MM.1S (cell line): ENCODE data around the gene OR10H2.

ENCODE experiments used
- DNase-seq: peaks from one replicate; pipeline ENCODE4 v3.0.0-alpha.2; 2015
- H2AFZ ChIP-seq: fragments of 300-600 bp; sonication (generic); 2 replicates; pipeline ENCODE4 v1.6.0; 2016; ENCODE audit warnings: antibody characterized with exemption, low read length
- H3F3A ChIP-seq: fragments of 300-600 bp; sonication (generic); 2 replicates; pipeline ENCODE4 v1.6.1; 2016; ENCODE audit warnings: mild to moderate bottlenecking, antibody characterized with exemption, low read length, moderate library complexity, mixed read lengths; ENCODE audit not compliant: insufficient read depth
- H3K27ac ChIP-seq: fragments of 300-600 bp; sonication (generic); 2 replicates; pipeline ENCODE4 v1.5.1; 2016; ENCODE audit warnings: mild to moderate bottlenecking, low read length
- H3K27me3 ChIP-seq: fragments of 300-600 bp; sonication (generic); replicated peaks from 2 replicates; pipeline ENCODE4 v1.6.0; 2016; ENCODE audit warnings: low read length; ENCODE audit not compliant: insufficient read depth
- H3K36me3 ChIP-seq: fragments of 300-600 bp; sonication (generic); replicated peaks from 2 replicates; pipeline ENCODE4 v1.6.1; 2016; ENCODE audit warnings: mild to moderate bottlenecking, low read length, mixed read lengths; ENCODE audit not compliant: insufficient read depth
- H3K4me1 ChIP-seq: fragments of 300-600 bp; sonication (generic); 2 replicates; pipeline ENCODE4 v1.6.1; 2016; ENCODE audit warnings: low read length, mixed read lengths
- H3K4me2 ChIP-seq: fragments of 300-600 bp; sonication (generic); 2 replicates; pipeline ENCODE4 v1.6.0; 2016; ENCODE audit warnings: low read depth, low read length
- H3K4me3 ChIP-seq: fragments of 300-600 bp; sonication (generic); 2 replicates; pipeline ENCODE4 v1.5.1; 2016; ENCODE audit warnings: low read length, mixed read lengths
- H3K79me2 ChIP-seq: fragments of 300-600 bp; sonication (generic); 2 replicates; pipeline ENCODE4 v1.6.1; 2016; ENCODE audit warnings: mixed run types, low read length, mixed read lengths
- H3K9ac ChIP-seq: fragments of 300-600 bp; sonication (generic); 2 replicates; pipeline ENCODE4 v1.6.1; 2016; ENCODE audit warnings: low read length, mixed read lengths
- H3K9me2 ChIP-seq: fragments of 300-600 bp; sonication (generic); replicated peaks from 2 replicates; pipeline ENCODE4 v1.6.1; 2016; ENCODE audit warnings: mild to moderate bottlenecking, low read length, mixed read lengths; ENCODE audit not compliant: insufficient read depth
- H3K9me3 ChIP-seq: fragments of 300-600 bp; sonication (generic); replicated peaks from 2 replicates; pipeline ENCODE4 v1.6.1; 2016; ENCODE audit warnings: mild to moderate bottlenecking, low read length, mixed read lengths; ENCODE audit not compliant: insufficient read depth
- H4K20me1 ChIP-seq: fragments of 300-600 bp; sonication (generic); 2 replicates; pipeline ENCODE4 v1.6.1; 2016; ENCODE audit warnings: mild to moderate bottlenecking, low read length, moderate library complexity, mixed read lengths; ENCODE audit not compliant: insufficient read depth
- EZH2 ChIP-seq: fragments of 300-600 bp; sonication (generic); optimal IDR thresholded peaks from 2 replicates; pipeline ENCODE3; 2017; ENCODE audit warnings: low read depth, mild to moderate bottlenecking, antibody characterized with exemption, low read length, mixed read lengths
- EZH2phosphoT487 ChIP-seq: fragments of 300-600 bp; sonication (generic); IDR thresholded peaks from 2 replicates; pipeline ENCODE4 v1.6.1; 2018; ENCODE audit warnings: antibody characterized with exemption, low read length
- TF ChIP-seq, protein P1 (sequence below): fragments of 300-600 bp; sonication (generic); IDR thresholded peaks from 2 replicates; pipeline ENCODE4 v1.5.1; 2016; ENCODE audit warnings: antibody characterized with exemption, low read length, mixed read lengths

The OR10H2 gene

DNA sequence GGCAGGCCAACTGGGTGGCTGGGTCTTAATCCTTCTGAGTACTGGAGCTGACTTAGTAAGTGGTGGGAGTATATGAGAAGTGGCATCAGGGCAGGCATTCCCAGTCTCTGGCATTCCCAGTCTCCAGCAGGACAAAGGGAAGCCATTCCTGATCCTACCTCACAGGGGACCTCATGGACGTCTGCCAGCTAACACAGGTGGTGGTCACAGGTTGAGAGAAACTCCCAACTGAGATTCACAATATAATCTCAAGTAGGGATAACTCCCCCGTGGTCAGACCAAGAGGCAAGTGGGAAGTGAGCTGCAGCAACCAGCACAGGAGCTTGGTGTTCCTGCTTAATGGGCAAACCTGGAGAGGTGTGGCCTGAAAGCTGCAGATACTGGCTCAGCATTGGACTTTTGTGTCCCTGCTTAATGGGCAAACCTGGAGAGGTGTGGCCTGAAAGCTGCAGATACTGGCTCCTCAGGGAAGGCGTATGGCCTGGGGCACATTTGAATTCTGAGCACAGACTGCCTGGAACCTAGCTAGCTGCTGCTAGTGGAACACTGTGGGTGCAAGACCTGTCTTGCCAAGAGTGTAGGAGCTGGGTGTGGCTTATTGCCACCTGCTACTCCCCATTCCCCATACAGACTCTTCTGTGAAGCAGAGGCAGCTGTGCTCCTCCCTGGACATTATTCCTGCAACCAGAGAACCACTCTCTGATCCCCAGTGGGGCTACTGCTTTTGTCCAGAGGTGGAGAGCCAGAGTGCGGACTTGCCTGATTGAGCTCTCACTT, 25.9 kb upstream of the OR10H2 start:
- Histone ChIP-seq H3K79me2 (no peaks in the 10 kb centered on the region), H3F3A (no peaks in the 10 kb centered on the region), H3K27ac (no peak overlapping the region), H3K4me1 (no peaks in the 10 kb centered on the region), H3K9me2 (no peaks in the 10 kb centered on the region), H3K9ac (no peak overlapping the region), H3K27me3 (peaks cover 69% of the 10 kb centered on the region), H3K4me3 (no peak overlapping the region), H4K20me1 (no peaks in the 10 kb centered on the region), H3K4me2 (no peak overlapping the region), H3K36me3 (no peaks in the 10 kb centered on the region), H2AFZ (no peak overlapping the region), H3K9me3 (no peaks in the 10 kb centered on the region)
- no peak for DNase-seq
- TF ChIP-seq EZH2 (no peak), EZH2phosphoT487 (no peak)
- TF ChIP-seq, protein P1, sequence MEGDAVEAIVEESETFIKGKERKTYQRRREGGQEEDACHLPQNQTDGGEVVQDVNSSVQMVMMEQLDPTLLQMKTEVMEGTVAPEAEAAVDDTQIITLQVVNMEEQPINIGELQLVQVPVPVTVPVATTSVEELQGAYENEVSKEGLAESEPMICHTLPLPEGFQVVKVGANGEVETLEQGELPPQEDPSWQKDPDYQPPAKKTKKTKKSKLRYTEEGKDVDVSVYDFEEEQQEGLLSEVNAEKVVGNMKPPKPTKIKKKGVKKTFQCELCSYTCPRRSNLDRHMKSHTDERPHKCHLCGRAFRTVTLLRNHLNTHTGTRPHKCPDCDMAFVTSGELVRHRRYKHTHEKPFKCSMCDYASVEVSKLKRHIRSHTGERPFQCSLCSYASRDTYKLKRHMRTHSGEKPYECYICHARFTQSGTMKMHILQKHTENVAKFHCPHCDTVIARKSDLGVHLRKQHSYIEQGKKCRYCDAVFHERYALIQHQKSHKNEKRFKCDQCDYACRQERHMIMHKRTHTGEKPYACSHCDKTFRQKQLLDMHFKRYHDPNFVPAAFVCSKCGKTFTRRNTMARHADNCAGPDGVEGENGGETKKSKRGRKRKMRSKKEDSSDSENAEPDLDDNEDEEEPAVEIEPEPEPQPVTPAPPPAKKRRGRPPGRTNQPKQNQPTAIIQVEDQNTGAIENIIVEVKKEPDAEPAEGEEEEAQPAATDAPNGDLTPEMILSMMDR: no peak

- Histone ChIP-seq H4K20me1 (no peaks in the 10 kb centered on the region), H3F3A (no peaks in the 10 kb centered on the region), H2AFZ (no peak overlapping the region), H3K4me2 (no peak overlapping the region), H3K9me3 (no peaks in the 10 kb centered on the region), H3K4me3 (no peak overlapping the region), H3K9me2 (no peaks in the 10 kb centered on the region), H3K4me1 (no peaks in the 10 kb centered on the region), H3K79me2 (no peaks in the 10 kb centered on the region), H3K27ac (no peak overlapping the region), H3K9ac (no peak overlapping the region), H3K27me3 (peaks cover 63% of the 10 kb centered on the region), H3K36me3 (no peaks in the 10 kb centered on the region)
- TF ChIP-seq, protein P1: peak; percentile 20
- no peak for TF ChIP-seq EZH2
- DNase-seq: peak; percentile 21
These were observed 25.3 kb upstream of the OR10H2 start for GRCh38 chr19:15702534-15702930.

GRCh38 chr19:15714638-15715037, 13.2 kb upstream of the OR10H2 start:
- no peaks in the 10 kb centered on the region for H3K36me3 ChIP-seq
- H3F3A ChIP-seq: no peaks in the 10 kb centered on the region
- no peaks in the 10 kb centered on the region for H3K79me2 ChIP-seq
- H3K9me3 ChIP-seq: no peaks in the 10 kb centered on the region
- DNase-seq: no peak
- no peak overlapping the region for H3K9ac ChIP-seq
- H3K27me3 ChIP-seq: peaks cover 26% of the 10 kb centered on the region
- H3K4me2 ChIP-seq: no peak overlapping the region
- no peaks in the 10 kb centered on the region for H4K20me1 ChIP-seq
- TF ChIP-seq EZH2phosphoT487 (no peak), EZH2 (no peak)
- TF ChIP-seq, protein P1: no peak
- no peak overlapping the region for H2AFZ ChIP-seq
- no peaks in the 10 kb centered on the region for H3K4me1 ChIP-seq
- no peaks in the 10 kb centered on the region for H3K9me2 ChIP-seq
- no peak overlapping the region for H3K27ac ChIP-seq
- no peak overlapping the region for H3K4me3 ChIP-seq
